GM21360 (cell line): ENCODE results near the gene STX12.

Source experiments
- ATAC-seq: cut with Tn5 transposase; IDR thresholded peaks from one replicate; pipeline ENCODE4 v1.9.1; 2021; ENCODE audit warnings: mild to moderate bottlenecking, moderate library complexity; ENCODE audit not compliant: unreplicated experiment

The STX12 gene

DNA sequence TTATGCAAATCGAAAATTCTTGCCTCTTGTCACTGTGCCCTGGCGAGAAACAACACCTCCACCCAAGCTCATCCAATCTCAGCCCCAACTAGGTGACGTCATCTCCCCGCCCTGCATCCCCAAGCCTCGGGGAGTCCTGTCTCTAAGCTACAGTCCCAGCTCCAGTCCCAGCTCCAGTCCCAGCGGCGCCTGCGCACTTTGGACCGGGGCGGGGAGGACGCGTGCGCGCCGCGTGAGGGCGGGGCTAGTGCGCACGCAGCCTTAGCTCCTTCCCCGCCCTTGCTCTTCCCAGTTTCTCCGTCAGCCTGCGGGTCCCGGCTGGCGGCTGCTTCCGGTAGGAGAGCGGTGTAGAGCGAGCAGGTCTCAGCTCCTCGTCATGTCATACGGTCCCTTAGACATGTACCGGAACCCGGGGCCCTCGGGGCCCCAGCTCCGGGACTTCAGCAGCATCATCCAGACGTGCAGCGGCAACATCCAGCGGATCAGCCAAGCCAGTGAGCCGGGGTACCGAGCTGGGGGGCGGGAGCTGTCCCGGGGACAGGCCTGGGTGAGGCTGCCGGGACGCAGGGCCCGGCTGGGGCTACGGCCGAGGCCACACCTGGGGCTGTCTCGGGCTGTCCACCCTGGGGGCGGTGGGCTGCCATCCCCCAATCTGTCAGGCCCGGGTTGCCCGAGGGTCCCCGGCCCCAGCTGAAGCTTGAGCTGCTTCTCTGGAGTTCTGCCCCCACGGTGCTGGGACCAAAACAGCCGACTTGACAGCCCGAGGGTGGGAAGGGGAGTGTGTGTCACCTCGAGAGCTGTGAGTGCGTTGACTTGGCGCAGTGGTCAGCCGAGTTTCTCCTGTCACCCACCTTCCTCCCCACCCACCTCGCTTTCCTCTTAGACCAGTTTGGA is at the start of gene STX12:
STX12 (plus strand) TSS at position 288 of the 894 bp plus-strand sequence; CDS start at position 377, 89 bp downstream.
- peak; percentile 86 for ATAC-seq

DNA sequence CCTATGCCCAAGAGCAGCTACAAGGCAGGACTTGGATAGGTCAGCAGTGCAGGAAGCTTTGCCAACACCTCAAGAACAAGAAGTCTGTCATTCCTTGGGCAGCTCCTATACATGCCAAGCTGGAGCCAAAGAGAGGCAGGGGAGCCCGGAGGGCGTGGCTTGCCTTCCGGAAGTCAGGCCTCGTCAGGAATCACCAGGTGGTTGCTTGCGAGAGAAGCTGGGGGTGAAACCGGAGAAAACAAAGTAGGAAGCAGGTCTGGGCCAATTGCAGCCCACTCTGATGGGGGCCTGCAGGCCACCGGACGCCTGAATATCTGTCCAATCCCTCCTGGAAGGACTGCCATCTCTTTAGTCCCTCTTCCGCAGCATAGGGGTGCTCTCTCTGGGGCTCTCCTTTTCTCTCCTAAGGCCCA is 48.1 kb upstream of the STX12 start:
- ATAC-seq = no peak

- peak; percentile 90 for ATAC-seq
Measured at GRCh38 chr1:27725374-27726172, 47.4 kb upstream of the STX12 start, which contains the start of gene FAM76A. Gene FAM76A, plus strand, starts transcription at chr1:27725961. Its CDS starts 120 bp downstream, at chr1:27726081.

- ATAC-seq = peak; percentile 16
Measured at GRCh38 chr1:27726173-27727044, 46.6 kb upstream of the STX12 start.

DNA sequence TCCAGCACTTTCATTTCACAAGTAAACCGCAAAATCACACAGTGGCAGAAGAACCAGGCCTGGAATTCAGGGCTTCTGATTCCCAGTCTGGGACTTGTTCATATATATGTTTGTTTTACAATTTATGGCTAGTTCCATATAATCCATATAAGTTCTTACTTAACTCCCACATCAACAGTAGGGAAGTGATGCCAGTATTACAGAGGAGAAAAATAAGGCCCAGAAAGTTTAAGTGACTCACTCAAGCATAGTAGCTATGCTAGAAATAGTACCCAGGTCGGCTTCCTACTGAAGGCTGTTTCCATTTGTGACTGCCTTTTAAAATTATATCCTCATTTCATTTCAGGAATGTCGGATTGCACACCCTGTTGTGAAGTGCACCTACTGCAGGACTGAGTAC is 45.9 kb upstream of the STX12 start:
- ATAC-seq = no peak

GRCh38 chr1:27736252-27736651 is 36.8 kb upstream of the STX12 start:
- ATAC-seq = no peak

DNA sequence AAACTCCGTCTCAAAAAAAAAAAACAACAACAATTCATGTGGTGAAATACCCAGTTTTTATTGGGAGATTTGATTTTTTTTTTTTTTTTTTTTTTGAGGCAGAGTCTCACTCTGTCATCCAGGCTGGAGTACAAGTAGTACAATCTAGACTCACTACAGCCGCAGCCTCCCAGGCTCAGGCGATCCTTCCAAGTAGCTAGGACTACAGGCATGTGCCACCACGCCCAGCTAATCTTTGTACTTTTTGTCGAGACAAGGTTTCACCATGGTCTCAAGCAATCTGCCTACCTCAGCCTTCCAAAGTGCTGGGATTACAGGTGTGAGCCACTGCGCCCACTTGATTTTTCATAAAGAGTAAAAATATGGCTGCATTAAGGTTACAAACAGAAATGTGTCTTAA is 31.9 kb upstream of the STX12 start:
- no peak for ATAC-seq

- ATAC-seq = no peak
Measured at GRCh38 chr1:27744556-27744955, 28.5 kb upstream of the STX12 start.

GRCh38 chr1:27745466-27745865 is 27.6 kb upstream of the STX12 start:
- ATAC-seq = no peak

DNA sequence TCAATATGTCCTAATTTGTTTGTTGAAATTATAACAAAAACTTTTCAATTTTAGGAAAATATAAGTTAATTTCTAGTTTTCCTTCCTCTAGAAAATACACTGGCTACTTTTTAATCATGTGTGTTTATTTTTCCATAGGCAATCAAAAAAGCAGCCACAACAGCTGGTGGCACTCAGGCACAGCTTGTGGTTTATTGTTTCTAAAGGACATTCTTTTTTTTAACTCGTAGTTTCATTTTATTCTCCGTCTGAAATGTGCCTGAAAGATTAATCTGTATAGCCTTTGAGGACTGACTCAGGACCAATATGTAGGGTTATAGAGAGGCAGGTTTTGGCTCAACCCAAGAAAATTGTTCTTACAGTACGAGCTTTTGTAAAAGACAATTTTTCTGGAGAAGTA is 20.7 kb upstream of the STX12 start:
- ATAC-seq = no peak

DNA sequence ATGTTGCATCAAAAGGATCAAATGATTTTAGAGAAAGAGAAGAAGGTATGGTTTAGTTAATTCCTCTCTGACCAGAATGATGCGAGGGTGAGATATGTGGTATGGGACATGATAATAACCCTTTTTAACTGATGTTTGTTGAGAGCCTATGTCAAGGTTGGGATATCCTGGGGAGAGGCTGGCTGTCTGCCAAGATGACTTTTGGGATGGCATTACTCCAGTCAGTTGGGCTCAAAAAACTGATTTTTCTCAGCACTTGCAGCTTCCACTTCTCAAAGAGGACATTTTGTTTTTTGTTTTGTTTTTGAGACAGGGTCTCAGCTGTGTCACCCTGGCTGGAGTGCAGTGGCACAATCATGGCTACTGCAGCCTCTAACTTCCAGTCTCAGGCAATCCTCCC is 17.7 kb upstream of the STX12 start:
- no peak for ATAC-seq

- no peak for ATAC-seq
Measured at GRCh38 chr1:27755865-27756264, 17.2 kb upstream of the STX12 start.

- ATAC-seq = no peak
Measured at GRCh38 chr1:27759236-27759635, 13.8 kb upstream of the STX12 start.

- ATAC-seq = no peak
Measured at GRCh38 chr1:27760426-27760825, 12.6 kb upstream of the STX12 start.

DNA sequence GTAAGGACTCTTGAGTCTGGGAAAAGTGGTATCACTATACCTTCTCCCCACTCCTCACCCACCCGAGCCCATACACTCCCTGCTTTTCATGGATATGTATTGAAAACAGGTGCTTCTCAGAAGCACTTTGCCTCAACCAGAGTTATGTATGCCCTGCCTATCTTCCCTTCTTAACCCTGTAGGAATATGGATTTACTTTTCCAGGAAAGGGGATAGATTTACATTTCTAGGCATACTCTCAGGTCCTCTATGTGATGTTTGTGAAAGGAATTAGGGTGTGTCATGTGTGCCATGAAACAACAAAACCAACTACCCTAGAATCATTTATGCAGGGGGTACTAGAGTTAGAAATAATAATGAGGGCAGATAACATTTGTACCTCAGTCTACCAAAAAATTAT is 11.0 kb upstream of the STX12 start:
- ATAC-seq = no peak

- ATAC-seq = no peak
Measured at GRCh38 chr1:27763358-27763757, 9.7 kb upstream of the STX12 start.

- no peak for ATAC-seq
Measured at GRCh38 chr1:27770293-27770830, 2.7 kb upstream of the STX12 start.

GRCh38 chr1:27772036-27772931 is 735 bp upstream of the STX12 start:
- no peak for ATAC-seq

- ATAC-seq = peak; percentile 2
Measured at GRCh38 chr1:27773826-27774445, 917 bp downstream of the STX12 start.
